Smooth muscle cell (in vitro differentiated cells): ENCODE results near the gene DNAJC13. TPM values are rescaled to one million over a fixed set of nuclear protein-coding genes. Genes with fewer than 3 reads are reported as not detected.
A peak's percentile ranks its signal among the peaks of the same experiment; 100 is the strongest.

Experiments used
- DNase-seq: peaks from one replicate; lab custom pipeline; 2025; ENCODE audit not compliant: unreplicated experiment; lab: John Stamatoyannopoulos, UW
- H2AFZ ChIP-seq: fragments of 200-600 bp; sonication (generic); 2 replicates; pipeline ENCODE4 v1.6.0; 2016; ENCODE audit warnings: antibody characterized with exemption, low read depth, mild to moderate bottlenecking
- H3F3A ChIP-seq: fragments of 200-600 bp; sonication (generic); 2 replicates; pipeline ENCODE4 v1.6.0; 2017; ENCODE audit warnings: antibody characterized with exemption, low read depth
- H3K27ac ChIP-seq: fragments of 200-600 bp; sonication (generic); 2 replicates; pipeline ENCODE4 v1.5.1; 2016; ENCODE audit warnings: low read depth, mild to moderate bottlenecking
- H3K27me3 ChIP-seq: fragments of 200-600 bp; sonication (generic); 2 replicates; pipeline ENCODE4 v1.6.1; 2016; ENCODE audit warnings: low read depth, mild to moderate bottlenecking
- H3K36me3 ChIP-seq: fragments of 200-600 bp; sonication (generic); 2 replicates; pipeline ENCODE4 v1.5.1; 2016; ENCODE audit warnings: low read depth
- H3K4me1 ChIP-seq: fragments of 200-600 bp; sonication (generic); 2 replicates; pipeline ENCODE4 v1.5.1; 2016; ENCODE audit warnings: low read depth
- H3K4me2 ChIP-seq: fragments of 200-600 bp; sonication (generic); 2 replicates; pipeline ENCODE4 v1.6.0; 2016; ENCODE audit warnings: mild to moderate bottlenecking
- H3K4me3 ChIP-seq: fragments of 200-600 bp; sonication (generic); 2 replicates; pipeline ENCODE4 v1.5.1; 2016; ENCODE audit warnings: mild to moderate bottlenecking
- H3K79me2 ChIP-seq: fragments of 200-600 bp; sonication (generic); 2 replicates; pipeline ENCODE4 v1.6.0; 2016; ENCODE audit warnings: low read depth, mild to moderate bottlenecking
- H3K9ac ChIP-seq: fragments of 200-600 bp; sonication (generic); 2 replicates; pipeline ENCODE4 v1.6.0; 2016; ENCODE audit warnings: low read depth
- H3K9me3 ChIP-seq: fragments of 200-600 bp; sonication (generic); replicated peaks from 2 replicates; pipeline ENCODE4 v1.5.1; 2016; ENCODE audit warnings: low read depth
- H4K20me1 ChIP-seq: fragments of 200-600 bp; sonication (generic); 2 replicates; pipeline ENCODE4 v1.6.0; 2016; ENCODE audit warnings: low read depth
- WGBS: methylation state at CpG from one replicate; pipeline ENCODE4 v1.1.7; 2016; ENCODE audit warnings: low lambda C conversion rate; 5-methylcytosine and 5-hydroxymethylcytosine counted together
- polyA plus RNA-seq: library from polyadenylated mRNA; unstranded; fragments of >200 nt; fragmentation: Nextera tagmentation; extraction: Ambion mirVana; gene quantifications from 2 replicates; pipeline ENCODE4 v1.2.1, GENCODE V29; 2016
- total RNA-seq: library from RNA; depleted of rRNA; stranded (reverse); fragments of >200 nt; gene quantifications from 2 replicates; pipeline ENCODE4 v1.2.3, GENCODE V29; 2014
- TF ChIP-seq, protein P1 (sequence below): fragments of 200-600 bp; sonication (generic); IDR thresholded peaks from 2 replicates; pipeline ENCODE4 v1.5.1; 2017; ENCODE audit warnings: borderline replicate concordance, mild to moderate bottlenecking, antibody characterized with exemption; ENCODE audit not compliant: insufficient read depth, poor library complexity, severe bottlenecking

DNAJC13 gene
- total and polyA plus RNA-seq, 2 experiments from 2014 or later = 11.1 to 47.9 TPM

DNA sequence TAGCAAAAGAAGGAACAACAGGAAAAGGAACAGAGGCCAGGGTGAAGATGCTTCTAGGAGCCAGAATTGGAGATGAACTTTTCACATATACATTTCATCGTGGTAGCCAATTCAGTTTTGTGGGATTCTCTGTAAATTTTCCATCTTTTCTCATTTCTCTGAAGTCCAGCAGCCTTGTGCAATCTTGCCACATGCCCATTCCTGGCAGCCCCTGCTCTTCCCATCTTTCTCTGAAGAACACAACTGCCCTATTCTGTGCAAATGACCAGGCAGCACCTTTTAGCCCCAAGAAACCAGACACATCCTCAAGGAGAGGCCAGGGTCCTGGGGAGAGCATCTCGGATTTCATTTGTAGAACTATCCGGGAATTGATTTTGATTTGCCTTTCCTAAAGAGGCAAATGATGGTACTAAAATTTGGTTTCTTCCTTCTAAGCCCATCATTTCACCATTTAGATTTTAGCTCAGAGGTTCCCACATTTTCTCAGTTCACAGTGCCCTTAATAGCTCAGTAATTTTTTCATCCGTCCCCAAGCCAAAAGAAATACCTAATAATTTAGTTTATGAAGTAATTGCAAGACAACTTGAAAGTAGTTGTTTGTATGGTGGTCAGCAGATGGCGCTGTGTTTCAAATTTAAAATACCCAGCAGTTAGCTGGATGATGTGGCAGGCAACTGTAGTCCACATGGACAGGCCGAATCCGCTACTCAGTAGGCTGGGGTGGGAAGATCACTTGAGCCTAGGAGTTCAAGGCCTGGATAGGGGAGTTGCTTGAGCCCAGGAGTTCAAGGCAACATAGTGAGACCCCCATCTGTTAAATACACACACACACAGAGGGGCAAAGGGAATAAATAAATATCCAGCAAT lies 118.5 kb downstream of the DNAJC13 start:
- Histone ChIP-seq H3K27me3 (no peaks in the 10 kb centered on the region), H3K9ac (peak overlapping the region; percentile 21), H3F3A (peaks cover 14% of the 10 kb centered on the region), H4K20me1 (peaks cover 3% of the 10 kb centered on the region), H3K4me1 (no peaks in the 10 kb centered on the region), H3K9me3 (no peaks in the 10 kb centered on the region), H3K79me2 (no peaks in the 10 kb centered on the region), H3K4me3 (no peak overlapping the region), H3K27ac (peak overlapping the region; percentile 7), H3K36me3 (peaks cover 7% of the 10 kb centered on the region), H3K4me2 (no peak overlapping the region), H2AFZ (no peak overlapping the region)
- peak; percentile 9 for DNase-seq
- TF ChIP-seq, protein P1, sequence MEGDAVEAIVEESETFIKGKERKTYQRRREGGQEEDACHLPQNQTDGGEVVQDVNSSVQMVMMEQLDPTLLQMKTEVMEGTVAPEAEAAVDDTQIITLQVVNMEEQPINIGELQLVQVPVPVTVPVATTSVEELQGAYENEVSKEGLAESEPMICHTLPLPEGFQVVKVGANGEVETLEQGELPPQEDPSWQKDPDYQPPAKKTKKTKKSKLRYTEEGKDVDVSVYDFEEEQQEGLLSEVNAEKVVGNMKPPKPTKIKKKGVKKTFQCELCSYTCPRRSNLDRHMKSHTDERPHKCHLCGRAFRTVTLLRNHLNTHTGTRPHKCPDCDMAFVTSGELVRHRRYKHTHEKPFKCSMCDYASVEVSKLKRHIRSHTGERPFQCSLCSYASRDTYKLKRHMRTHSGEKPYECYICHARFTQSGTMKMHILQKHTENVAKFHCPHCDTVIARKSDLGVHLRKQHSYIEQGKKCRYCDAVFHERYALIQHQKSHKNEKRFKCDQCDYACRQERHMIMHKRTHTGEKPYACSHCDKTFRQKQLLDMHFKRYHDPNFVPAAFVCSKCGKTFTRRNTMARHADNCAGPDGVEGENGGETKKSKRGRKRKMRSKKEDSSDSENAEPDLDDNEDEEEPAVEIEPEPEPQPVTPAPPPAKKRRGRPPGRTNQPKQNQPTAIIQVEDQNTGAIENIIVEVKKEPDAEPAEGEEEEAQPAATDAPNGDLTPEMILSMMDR = peak; percentile 66
- WGBS = 53% methylated on average over 7 of the region's 7 CpGs

DNA sequence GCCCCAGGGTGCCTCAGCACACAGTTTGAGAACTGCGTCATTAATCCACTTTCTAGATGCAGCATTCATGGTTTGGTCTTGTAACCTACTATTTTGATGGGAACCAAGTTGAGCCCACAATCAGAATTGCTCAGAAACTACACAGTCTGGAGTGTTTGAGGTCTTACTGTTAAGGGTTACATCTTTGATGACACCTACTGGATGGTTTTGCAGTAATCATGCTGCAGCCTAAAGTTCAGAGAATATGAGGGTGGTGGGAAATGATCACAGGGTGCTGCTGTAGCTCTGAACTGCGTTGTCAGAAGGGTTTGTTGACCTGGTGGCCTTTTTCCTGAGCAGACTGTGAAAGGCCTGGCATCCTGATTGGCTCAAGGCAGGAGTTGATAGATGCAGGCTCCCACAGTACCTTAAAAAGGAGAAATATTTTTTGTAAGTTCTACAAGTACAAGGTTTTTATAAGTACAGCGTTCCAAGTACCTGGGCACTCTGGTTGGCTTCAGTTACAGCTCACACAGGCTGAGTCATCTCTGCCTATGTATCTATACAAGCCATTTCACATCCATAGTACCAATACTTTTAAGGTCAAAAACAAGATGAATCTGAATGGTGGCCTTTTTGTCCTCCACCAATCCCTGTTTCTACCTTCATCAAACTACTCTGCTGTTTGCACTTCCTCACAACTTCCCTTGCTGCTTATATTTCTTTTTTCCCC lies 119.3 kb downstream of the DNAJC13 start:
- H3K36me3 ChIP-seq = peaks cover 7% of the 10 kb centered on the region
- 91% methylated on average over 3 of the region's 3 CpGs for WGBS
- DNase-seq = no peak

DNA sequence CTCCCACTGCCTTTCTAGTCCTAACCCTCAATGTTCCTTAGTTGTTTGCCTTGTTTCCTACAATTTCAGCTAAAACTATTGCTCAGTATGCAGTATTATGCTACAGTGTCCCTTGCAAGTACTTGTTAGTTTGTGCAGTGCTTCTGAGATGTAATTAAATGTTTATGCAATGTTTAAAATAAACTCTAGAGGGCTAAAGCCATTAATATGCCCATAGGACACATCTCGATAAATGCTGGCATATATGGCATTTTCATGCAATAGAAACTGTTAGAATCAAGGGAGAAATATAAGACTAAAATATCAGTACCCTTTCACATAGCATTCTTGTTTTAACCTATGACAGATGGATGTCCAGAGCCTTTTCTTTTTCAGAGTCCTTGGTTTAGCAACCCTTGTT lies 120.0 kb downstream of the DNAJC13 start:
- Histone ChIP-seq H3F3A (peaks cover 14% of the 10 kb centered on the region), H3K9ac (no peak overlapping the region), H3K27me3 (no peaks in the 10 kb centered on the region), H3K9me3 (no peaks in the 10 kb centered on the region), H3K79me2 (no peaks in the 10 kb centered on the region), H3K4me3 (no peak overlapping the region), H3K36me3 (peaks cover 7% of the 10 kb centered on the region), H3K27ac (no peak overlapping the region), H3K4me1 (no peaks in the 10 kb centered on the region), H4K20me1 (peaks cover 3% of the 10 kb centered on the region), H3K4me2 (no peak overlapping the region), H2AFZ (no peak overlapping the region)
- TF ChIP-seq, protein P1 = peak; percentile 9
- 92% methylated on average over 1 of the region's 1 CpG for WGBS
- DNase-seq = no peak

More for the DNA sequence above, 119.3 kb downstream of the DNAJC13 start:
- no peak overlapping the region for H2AFZ ChIP-seq
- no peak overlapping the region for H3K27ac ChIP-seq
- H3K79me2 ChIP-seq = no peaks in the 10 kb centered on the region
- H3K4me2 ChIP-seq = no peak overlapping the region
- TF ChIP-seq, protein P1 = no peak
- H3K9me3 ChIP-seq = no peaks in the 10 kb centered on the region
- H3K27me3 ChIP-seq = no peaks in the 10 kb centered on the region
- H3K9ac ChIP-seq = peak overlapping the region; percentile 21
- no peaks in the 10 kb centered on the region for H3K4me1 ChIP-seq
- no peak overlapping the region for H3K4me3 ChIP-seq
- peaks cover 14% of the 10 kb centered on the region for H3F3A ChIP-seq
- peaks cover 3% of the 10 kb centered on the region for H4K20me1 ChIP-seq
